Mesodermal cell (in vitro differentiated cells): Measurements from ENCODE around the gene PCYT1A.
"Not testable (repeated sequence)": the region's sequence is repeated elsewhere in the genome, so short reads cannot be mapped to it uniquely, and the experiment has no call there.

ENCODE experiments used
- H3K27ac ChIP-seq: 2 replicates; pipeline ENCODE4 v1.7.0; 2013; ENCODE audit warnings: mild to moderate bottlenecking, low read depth, low read length, moderate library complexity; ENCODE audit not compliant: severe bottlenecking
- H3K36me3 ChIP-seq: 2 replicates; pipeline ENCODE4 v1.7.1; 2013; ENCODE audit warnings: mild to moderate bottlenecking, low read length, moderate library complexity; ENCODE audit not compliant: control insufficient read depth, insufficient read depth
- H3K4me1 ChIP-seq: one replicate; pipeline ENCODE4 v1.7.1; 2013; ENCODE audit warnings: mild to moderate bottlenecking, low read length; ENCODE audit not compliant: insufficient read depth, control insufficient read depth, poor library complexity, severe bottlenecking
- H3K4me3 ChIP-seq: 2 replicates; pipeline ENCODE4 v1.7.0; 2013; ENCODE audit warnings: low read length, control low read depth, mild to moderate bottlenecking; ENCODE audit not compliant: insufficient read depth, poor library complexity, severe bottlenecking; ENCODE audit errors: extremely low read depth
- H3K9me3 ChIP-seq: 2 replicates; pipeline ENCODE4 v1.7.1; 2013; ENCODE audit warnings: mild to moderate bottlenecking, low read length, moderate library complexity; ENCODE audit not compliant: control insufficient read depth
- WGBS, 2 experiments: methylation state at CpG; one replicate each; pipeline ENCODE4 v1.1.5; 2013; ENCODE audit warnings: missing lambda C conversion rate in 2 of 2; ENCODE audit not compliant: insufficient coverage in 2 of 2; 5-methylcytosine and 5-hydroxymethylcytosine counted together

The PCYT1A gene

DNA sequence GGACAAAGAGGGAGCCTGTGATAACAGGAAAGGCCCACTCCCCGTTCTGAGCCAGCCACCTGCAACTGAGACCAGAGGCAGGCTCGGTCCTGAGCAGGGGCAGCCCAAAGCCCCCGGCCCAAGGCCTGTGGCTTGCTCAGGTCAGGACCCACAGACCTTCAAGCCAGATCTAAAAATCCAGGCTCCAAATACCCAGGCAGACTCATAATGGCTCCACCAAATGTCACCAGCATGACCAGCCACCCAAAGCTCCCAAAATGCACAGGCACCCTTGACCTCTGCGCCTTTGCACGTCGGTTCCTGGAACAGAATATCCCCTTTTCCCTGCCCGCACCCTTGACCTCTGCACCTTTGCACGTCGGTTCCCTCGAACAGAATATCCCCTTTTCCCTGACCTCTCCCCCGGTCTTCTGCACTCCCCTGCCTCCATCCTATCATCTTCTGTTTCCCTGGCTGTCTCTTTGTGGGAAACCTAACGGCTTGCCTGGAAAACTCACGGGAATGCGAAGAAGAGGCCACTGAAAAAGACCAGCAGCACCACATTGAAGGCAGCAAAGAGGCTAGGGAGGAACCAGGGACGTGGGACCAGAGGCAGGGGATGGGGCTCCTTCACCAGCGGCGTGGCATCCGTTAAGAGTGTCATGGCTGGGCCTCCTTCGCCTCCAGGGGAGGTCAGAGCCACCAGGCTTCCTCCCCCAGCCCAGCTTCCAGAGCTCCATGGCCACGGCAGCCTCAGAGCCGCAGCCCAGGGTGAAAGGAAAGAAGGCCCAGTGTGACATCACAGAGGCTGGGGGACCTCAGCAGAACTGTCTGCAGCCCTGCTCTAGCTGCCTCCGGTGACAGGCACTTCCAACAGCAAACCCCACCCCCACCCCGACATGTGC lies 76.6 kb downstream of the PCYT1A start, which contains the start of gene ZDHHC19:
TSS of gene ZDHHC19 (minus strand) at position 728 of the 884 bp plus-strand sequence. CDS start at position 643, 85 bp downstream.
- Histone ChIP-seq H3K4me1 (peaks cover 5% of the 10 kb centered on the region), H3K9me3 (no peaks in the 10 kb centered on the region), H3K4me3 (no peak within 1 kb of the TSS), H3K36me3 (no peaks in the 10 kb centered on the region), H3K27ac (no peak within 1 kb of the TSS)
- 82 to 83% methylated on average over 14 to 20 of the region's 23 CpGs for WGBS, 2 experiments

DNA sequence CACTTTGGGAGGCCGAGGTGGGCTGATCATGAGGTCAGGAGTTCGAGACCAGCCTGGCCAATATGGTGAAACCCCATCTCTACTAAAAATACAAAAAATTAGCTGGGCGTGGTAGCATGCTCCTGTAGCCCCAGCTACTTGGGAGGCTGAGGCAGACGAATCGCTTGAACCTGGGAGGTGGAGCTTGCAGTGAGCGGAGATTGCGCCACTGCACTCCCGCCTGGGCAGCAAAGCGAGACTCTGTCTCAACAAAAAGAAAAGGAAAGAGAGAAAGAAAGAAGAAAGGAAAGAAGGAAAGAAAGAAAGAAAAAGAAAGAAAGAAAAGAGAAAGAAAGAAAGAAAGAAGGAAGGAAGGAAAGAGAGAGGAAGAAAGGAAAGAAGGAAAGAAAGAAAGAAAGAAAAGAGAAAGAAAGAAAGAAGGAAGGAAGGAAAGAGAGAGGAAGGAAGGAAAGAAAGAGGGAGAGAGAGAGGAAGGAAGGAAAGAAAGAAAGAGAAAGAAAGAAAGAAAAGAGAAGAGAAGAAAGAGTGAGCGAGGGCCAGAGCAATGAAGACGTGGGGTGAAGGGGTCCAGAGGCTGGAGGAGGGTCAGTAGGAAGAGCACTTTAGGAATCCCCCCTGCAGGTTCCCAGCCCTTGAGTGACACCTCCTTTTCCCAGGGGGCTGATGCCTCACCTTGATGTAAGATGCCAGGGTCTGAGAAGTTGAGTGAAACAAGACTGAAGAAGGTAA lies 77.4 kb downstream of the PCYT1A start:
- WGBS, 2 experiments, result 88 to 96% methylated on average over 5 to 9 of the region's 11 CpGs
- H3K4me1 ChIP-seq, H3K36me3 ChIP-seq, H3K27ac ChIP-seq, H3K9me3 ChIP-seq, H3K4me3 ChIP-seq: not testable (repeated sequence)

DNA sequence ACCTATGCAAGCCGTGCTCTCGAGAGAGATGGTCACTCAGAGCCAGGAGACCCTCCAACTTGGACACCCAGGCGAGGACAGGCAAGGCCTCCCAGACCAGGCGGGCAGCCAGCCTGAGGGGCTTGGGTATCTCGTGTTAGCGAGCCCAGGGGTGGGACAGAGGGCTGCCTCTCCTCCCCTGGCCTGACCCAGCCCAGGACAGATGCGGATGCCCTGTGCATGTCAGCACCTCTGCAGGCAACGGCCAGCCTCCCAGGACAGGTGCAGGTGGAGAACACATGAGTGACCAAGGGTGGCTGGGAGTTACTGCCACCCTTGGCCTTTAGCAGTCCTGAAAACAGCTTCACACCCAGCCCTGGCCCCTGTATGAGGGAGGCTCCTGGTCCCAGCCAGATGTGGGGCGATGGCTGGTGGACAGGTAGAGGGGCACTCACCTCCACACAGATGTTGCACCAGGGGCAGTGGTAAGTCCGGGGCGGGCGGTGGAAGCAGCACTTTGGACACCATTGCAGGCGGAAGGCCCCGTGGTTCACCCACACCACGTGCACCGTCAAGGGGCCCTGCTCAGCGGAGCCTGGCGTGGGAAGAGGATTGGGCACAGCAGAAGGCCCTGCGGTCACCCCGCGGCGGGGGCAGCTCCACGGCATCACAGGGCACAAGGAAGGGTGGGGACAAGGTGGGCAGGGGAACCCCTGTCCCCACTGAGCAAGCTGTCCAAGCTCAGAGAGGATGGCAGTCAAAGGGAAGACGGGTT lies 78.4 kb downstream of the PCYT1A start:
- Histone ChIP-seq H3K4me1 (no peaks in the 10 kb centered on the region), H3K4me3 (no peak overlapping the region), H3K36me3 (no peaks in the 10 kb centered on the region), H3K9me3 (no peaks in the 10 kb centered on the region), H3K27ac (no peak overlapping the region)
- WGBS, 2 experiments, result 91 to 97% methylated on average over 15 to 23 of the region's 24 CpGs

DNA sequence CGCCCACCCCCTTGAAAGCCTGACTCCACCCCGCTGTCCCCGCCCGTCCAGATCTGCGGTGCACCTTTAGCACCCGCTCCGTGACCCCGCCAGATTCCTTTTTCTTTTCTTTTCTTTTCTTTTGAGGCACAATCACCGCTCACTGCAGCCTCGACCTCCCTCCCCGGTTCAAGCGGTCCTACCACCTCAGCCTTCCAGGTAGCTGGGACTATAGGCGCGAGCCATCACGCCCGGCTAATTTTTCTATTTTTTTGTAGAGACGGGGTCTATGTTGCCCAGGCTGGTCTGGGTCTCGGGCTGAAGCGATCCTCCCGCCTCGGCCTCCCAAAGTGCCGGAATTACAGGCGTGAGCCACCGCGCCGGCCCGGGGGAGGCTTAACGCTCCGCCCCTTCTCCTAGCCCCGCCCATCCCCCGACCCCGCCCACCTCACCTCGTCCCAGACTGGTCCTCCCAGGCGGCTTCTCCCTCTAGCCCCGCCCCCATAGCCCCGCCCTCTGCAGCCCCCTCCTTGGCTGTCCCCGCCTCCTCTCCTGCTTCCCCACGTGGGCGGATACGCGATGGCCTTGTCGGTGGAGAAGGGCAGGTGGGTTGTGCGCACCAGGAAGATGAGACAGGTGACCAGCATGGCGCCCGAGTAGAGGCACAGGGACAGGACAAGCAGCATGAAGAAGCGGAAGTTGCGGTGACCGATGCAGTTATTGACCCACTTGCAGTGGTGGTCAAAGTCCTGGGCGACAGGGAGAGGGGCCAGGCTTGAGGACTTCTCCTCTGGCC lies 79.5 kb downstream of the PCYT1A start:
- no peaks in the 10 kb centered on the region for H3K36me3 ChIP-seq
- WGBS, 2 experiments, result 66 to 76% methylated on average over 32 to 33 of the region's 49 CpGs
- no peaks in the 10 kb centered on the region for H3K4me1 ChIP-seq
- H3K9me3 ChIP-seq, result no peaks in the 10 kb centered on the region
- no peak overlapping the region for H3K27ac ChIP-seq
- H3K4me3 ChIP-seq, result no peak overlapping the region

DNA sequence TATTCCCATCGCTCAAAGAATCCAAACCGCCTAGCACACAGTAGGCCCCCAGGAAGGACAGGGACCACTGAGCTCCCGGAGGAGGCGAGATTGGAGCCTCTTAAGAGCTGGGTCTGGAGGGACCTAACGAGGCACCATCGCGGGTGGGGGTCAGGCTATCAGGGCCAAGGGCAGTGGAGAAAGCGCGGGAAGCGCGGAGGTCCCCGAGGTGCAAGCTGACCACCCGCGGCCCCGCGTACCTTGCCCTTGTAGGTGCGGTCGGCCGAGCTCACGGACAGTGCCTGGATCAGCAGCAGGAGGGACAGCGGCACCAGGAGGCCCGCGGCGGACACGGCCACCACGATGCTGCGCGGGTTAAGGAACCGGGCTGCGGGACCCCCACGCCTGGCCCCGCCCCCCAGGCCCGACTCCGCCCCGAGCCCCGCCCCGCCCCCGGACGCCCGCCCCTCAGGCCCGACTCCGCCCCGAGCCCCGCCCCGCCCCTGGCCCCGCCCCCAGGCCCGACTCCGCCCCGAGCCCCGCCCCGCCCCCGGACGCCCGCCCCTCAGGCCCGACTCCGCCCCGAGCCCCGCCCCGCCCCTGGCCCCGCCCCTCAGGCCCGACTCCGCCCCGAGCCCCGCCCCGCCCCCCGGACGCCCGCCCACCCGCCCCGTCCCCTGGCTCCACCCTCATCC lies 80.2 kb downstream of the PCYT1A start:
- Histone ChIP-seq H3K36me3 (no peaks in the 10 kb centered on the region), H3K4me3 (peak overlapping the region; percentile 16), H3K27ac (no peak overlapping the region), H3K4me1 (no peaks in the 10 kb centered on the region), H3K9me3 (no peaks in the 10 kb centered on the region)
- 44 to 61% methylated on average over 7 to 24 of the region's 70 CpGs for WGBS, 2 experiments

DNA sequence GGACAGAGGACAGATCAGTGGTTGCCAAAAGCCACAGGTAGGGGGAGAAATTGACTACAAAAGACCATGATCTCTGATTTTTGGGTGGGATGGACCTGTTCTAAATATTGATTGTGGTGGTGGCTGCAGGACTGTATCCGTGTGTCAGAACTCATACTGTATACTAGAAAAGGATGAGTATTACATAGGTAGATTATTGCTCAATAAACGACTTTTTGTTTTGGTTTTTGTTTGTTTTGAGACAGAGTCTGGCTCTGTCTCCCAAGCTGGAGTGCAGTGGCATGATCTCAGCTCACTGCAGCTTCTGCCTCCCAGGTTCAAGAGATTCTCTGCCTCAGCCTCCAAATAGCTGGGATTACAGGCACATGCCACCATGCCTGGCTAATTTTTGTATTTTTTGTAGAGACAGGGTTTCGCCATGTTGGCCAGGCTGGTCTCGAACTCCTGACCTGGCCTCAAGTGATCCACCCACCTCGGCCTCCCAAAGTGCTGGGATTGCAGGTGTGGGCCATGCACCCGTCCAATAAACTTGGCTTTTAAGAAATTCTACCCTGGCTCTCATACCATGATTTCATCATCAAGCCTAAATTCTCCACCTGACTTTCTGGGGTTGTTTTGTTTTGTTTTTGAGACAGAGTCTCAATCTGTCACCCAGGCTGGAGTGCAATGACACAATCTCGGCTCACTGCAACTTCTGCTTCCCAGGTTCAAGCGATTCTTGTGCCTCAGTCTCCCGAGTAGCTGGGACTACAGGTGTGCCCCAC lies 81.9 kb downstream of the PCYT1A start:
- H3K27ac ChIP-seq, H3K36me3 ChIP-seq, H3K4me3 ChIP-seq, H3K4me1 ChIP-seq, H3K9me3 ChIP-seq: not testable (repeated sequence)
- 96 to 98% methylated on average over 8 to 9 of the region's 9 CpGs for WGBS, 2 experiments

DNA sequence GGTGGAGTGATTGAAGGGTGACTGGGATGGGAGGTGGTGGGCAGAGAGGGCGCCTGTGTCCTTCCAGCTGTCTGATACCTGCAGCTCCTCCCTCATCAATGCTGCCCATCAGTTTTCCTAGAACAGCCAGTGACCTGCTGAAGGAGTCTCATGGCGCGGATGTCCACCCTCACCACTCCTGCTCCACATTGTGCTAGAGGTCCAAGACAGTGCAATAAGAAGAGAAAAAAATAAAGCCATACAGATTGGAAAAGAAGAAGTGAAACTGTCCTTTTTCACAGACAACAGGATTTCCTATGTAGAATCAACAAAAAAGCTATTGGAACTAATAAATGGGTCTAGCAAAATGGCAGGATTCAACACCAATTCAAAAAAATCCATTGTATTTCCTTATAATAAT lies 83.7 kb downstream of the PCYT1A start:
- H3K36me3 ChIP-seq, result no peaks in the 10 kb centered on the region
- WGBS, 2 experiments, result 83% methylated on average over 1 of the region's 3 CpGs; no CpG with 5 or more reads in 1 of the 2 experiments
- H3K27ac ChIP-seq, result no peak overlapping the region

DNA sequence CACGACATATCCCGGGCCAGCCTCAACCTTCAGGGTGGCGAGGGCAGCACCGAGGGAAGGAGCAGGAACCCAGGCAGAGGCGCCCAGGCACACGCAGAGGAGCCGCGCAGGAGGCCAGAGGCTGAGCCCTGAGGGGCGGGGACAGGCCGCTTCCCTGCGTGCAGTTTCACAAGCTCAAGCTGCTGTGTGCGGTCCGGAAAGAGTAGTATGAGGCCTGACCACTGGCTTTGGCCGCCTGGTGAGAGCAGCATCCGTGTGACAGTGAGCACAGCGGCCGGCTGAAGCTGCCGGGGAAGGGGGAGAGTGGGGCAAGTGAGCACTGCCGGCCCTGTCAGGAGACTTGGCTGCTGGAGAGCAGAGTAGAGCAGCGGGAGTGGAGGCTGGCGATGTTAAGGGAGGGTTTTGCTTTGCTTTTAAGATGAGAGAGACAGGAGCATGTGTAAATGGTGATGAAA lies 85.0 kb downstream of the PCYT1A start:
- Histone ChIP-seq H3K4me1 (no peaks in the 10 kb centered on the region), H3K27ac (no peak overlapping the region), H3K36me3 (no peaks in the 10 kb centered on the region), H3K4me3 (no peak overlapping the region), H3K9me3 (no peaks in the 10 kb centered on the region)
- 80 to 82% methylated on average over 21 of the region's 21 CpGs for WGBS, 2 experiments

More for the DNA sequence above, 83.7 kb downstream of the PCYT1A start:
- Histone ChIP-seq H3K4me3 (no peak overlapping the region), H3K9me3 (no peaks in the 10 kb centered on the region), H3K4me1 (no peaks in the 10 kb centered on the region)
